GM12878 (cell line): ENCODE results near the gene LARP4B. TPM values are rescaled to one million over a fixed set of nuclear protein-coding genes. Genes with fewer than 3 reads are reported as not detected.

ENCODE experiments used
- ATAC-seq: fragments of 200-7000 bp; cut with Tn5 transposase; 3 replicates; pipeline ENCODE4 v1.9.1; 2020; ENCODE audit warnings: mild to moderate bottlenecking, moderate library complexity
- BruUV-seq: library from RNA; stranded (reverse); fragments of 400-500 nt; replicated peaks from 2 replicates; lab custom pipeline; 2021; lab: Mats Ljungman, UMichigan
- CTCF ChIA-PET: fragments of 300-600 bp; sonication (Branson Sonifier 250); formaldehyde crosslinking; extraction: SDS; loops from one replicate; lab custom pipeline; 2021; ENCODE audit warnings: inconsistent platforms; lab: Yijun Ruan, JAX
- POLR2A ChIA-PET: fragments of 350-600 bp; formaldehyde crosslinking; extraction: SDS; loops from one replicate; lab custom pipeline; 2021; ENCODE audit warnings: inconsistent platforms; lab: Charles Lee
- RAD21 ChIA-PET: fragments of 300-600 bp; sonication (Branson Sonifier 250); formaldehyde crosslinking; loops from one replicate; lab custom pipeline; 2023; ENCODE audit warnings: antibody characterized with exemption; ENCODE audit not compliant: unreplicated experiment; lab: Charles Lee
- SMC1A ChIA-PET: fragments of 300-600 bp; sonication (Branson Sonifier 250); formaldehyde crosslinking; loops from one replicate; lab custom pipeline; 2023; ENCODE audit not compliant: unreplicated experiment, uncharacterized antibody; lab: Charles Lee
- DNase-seq: peaks from one replicate; pipeline ENCODE4 v3.0.0-alpha.2; 2011; ENCODE audit warnings: low read depth, low spot score
- FAIRE-seq: peaks from 3 replicates; lab custom pipeline; 2011; peaks lifted over from hg19 to GRCh38; lab: Jason Lieb, UNC
- H2AFZ ChIP-seq: 2 replicates; pipeline ENCODE4 v1.6.0; 2011; ENCODE audit warnings: low read depth, low read length, control low read depth; ENCODE audit not compliant: control insufficient read depth
- H3K27ac ChIP-seq: 2 replicates; pipeline ENCODE4 v1.5.1; 2011; ENCODE audit warnings: control low read depth; ENCODE audit not compliant: control insufficient read depth, insufficient read depth
- H3K27me3 ChIP-seq, 2 experiments: replicated peaks in 1 of 2; 2 replicates each; pipeline versions ENCODE4 v1.6.0 to v1.6.1; 2011; ENCODE audit warnings: low read length in 1 of 2; ENCODE audit not compliant: control insufficient read depth in 2 of 2, insufficient read depth in 2 of 2
- H3K36me3 ChIP-seq, 2 experiments: 2 replicates each; pipeline ENCODE4 v1.5.1; 2011; ENCODE audit warnings: low read length in 1 of 2; ENCODE audit not compliant: control insufficient read depth in 2 of 2, insufficient read depth in 2 of 2
- H3K4me1 ChIP-seq: 2 replicates; pipeline ENCODE4 v1.6.1; 2011; ENCODE audit warnings: mild to moderate bottlenecking, low read length, moderate library complexity, mixed read lengths; ENCODE audit not compliant: control insufficient read depth, insufficient read depth
- H3K4me2 ChIP-seq: 2 replicates; pipeline ENCODE4 v1.6.0; 2011; ENCODE audit warnings: control low read depth; ENCODE audit not compliant: control insufficient read depth, insufficient read depth
- H3K4me3 ChIP-seq: fragments of 200-600 bp; sonication (generic); 2 replicates; pipeline ENCODE4 v1.5.1; 2016
- H3K79me2 ChIP-seq: 2 replicates; pipeline ENCODE4 v1.6.0; 2011; ENCODE audit warnings: low read length; ENCODE audit not compliant: control insufficient read depth, insufficient read depth
- H3K9ac ChIP-seq: 2 replicates; pipeline ENCODE4 v1.8.0; 2011; ENCODE audit warnings: low read length, control low read depth, mixed read lengths; ENCODE audit not compliant: control insufficient read depth, insufficient read depth
- H3K9me3 ChIP-seq: replicated peaks from 3 replicates; pipeline ENCODE4 v1.5.1; 2011; ENCODE audit warnings: mild to moderate bottlenecking, low read length; ENCODE audit not compliant: control insufficient read depth, insufficient read depth
- H4K20me1 ChIP-seq: 2 replicates; pipeline ENCODE4 v1.6.0; 2011; ENCODE audit not compliant: control insufficient read depth, insufficient read depth
- CHD2 ChIP-seq: IDR thresholded peaks from 2 replicates; pipeline ENCODE4 v1.6.1; 2011; ENCODE audit warnings: low read depth, low read length, improper control_type of control experiment, borderline replicate concordance
- IKZF1 ChIP-seq: fragments of 450-650 bp; conservative IDR thresholded peaks from 2 replicates; pipeline ENCODE4 v1.6.1; 2017; ENCODE audit warnings: antibody characterized with exemption, mild to moderate bottlenecking
- IKZF2 ChIP-seq, 2 experiments: fragments of 450-650 bp; IDR thresholded peaks; 2 replicates each; pipeline ENCODE4 v1.6.1; 2017; ENCODE audit warnings: mild to moderate bottlenecking in 2 of 2, moderate library complexity in 2 of 2
- SMAD1 ChIP-seq: fragments of 450-650 bp; IDR thresholded peaks from 2 replicates; pipeline ENCODE4 v1.6.1; 2018; ENCODE audit warnings: mild to moderate bottlenecking, low read depth; ENCODE audit not compliant: partially characterized antibody
- WRNIP1 ChIP-seq: IDR thresholded peaks from 2 replicates; pipeline ENCODE4 v1.6.1; 2011; ENCODE audit warnings: low read depth, low read length, improper control_type of control experiment, borderline replicate concordance
- WGBS: methylation state at CpG from one replicate; pipeline ENCODE4 v1.1.6; 2016; ENCODE audit warnings: low lambda C conversion rate; ENCODE audit not compliant: insufficient replicate concordance, insufficient coverage; ENCODE audit errors: missing lambda C conversion rate; 5-methylcytosine and 5-hydroxymethylcytosine counted together
- in situ Hi-C: fragments of 300-500 bp; cut with MboI; formaldehyde crosslinking; loops from 9 replicates; pipeline ENCODE4 v1.14.3; 2018; ENCODE audit warnings: mixed read lengths
- intact Hi-C: fragments of 100-400 bp; cut with micrococcal nuclease; formaldehyde crosslinking; loops from one replicate; pipeline ENCODE4 v1.14.2; 2022; ENCODE audit not compliant: unreplicated experiment
- polyA plus RNA-seq, 11 experiments: library from polyadenylated mRNA; depleted of rRNA in 4 of 11; unstranded in 6 of 11; stranded (reverse) in 5 of 11; fragments of >200 nt; fragmentation: Nextera tagmentation in 4 of 11; fragmentation: Illumina TruSeq in 1 of 11; extraction: Ambion mirVana in 4 of 11; extraction: Trizol in 1 of 11; gene quantifications; 1 replicate in 1 of 11; 2 replicates in 10 of 11; pipeline versions ENCODE4 v1.2.1 to v1.2.3, GENCODE V29; 2011 to 2016; ENCODE audit warnings: inconsistent platforms in 2 of 11, missing spikeins in 2 of 11, low read depth in 1 of 11
- total RNA-seq, 4 experiments: library from RNA; depleted of rRNA in 3 of 4; stranded (reverse); fragments of >200 nt in 3 of 4; fragmentation: Illumina TruSeq in 1 of 4; extraction: Trizol in 1 of 4; gene quantifications; 2 replicates each; pipeline versions ENCODE4 v1.2.1 to v1.2.3, GENCODE V29; 2013 to 2021
- TF ChIP-seq, protein P1 (sequence below): fragments of 450-650 bp; IDR thresholded peaks from 2 replicates; pipeline ENCODE4 v1.6.1; 2016; ENCODE audit warnings: mild to moderate bottlenecking

The LARP4B gene
- total and polyA plus RNA-seq, 10 of the 15 experiments (the other 5 are each of a cell fraction or from before 2014, with no cell fraction given), result 10.5 to 119 (median 39.4) TPM

DNA sequence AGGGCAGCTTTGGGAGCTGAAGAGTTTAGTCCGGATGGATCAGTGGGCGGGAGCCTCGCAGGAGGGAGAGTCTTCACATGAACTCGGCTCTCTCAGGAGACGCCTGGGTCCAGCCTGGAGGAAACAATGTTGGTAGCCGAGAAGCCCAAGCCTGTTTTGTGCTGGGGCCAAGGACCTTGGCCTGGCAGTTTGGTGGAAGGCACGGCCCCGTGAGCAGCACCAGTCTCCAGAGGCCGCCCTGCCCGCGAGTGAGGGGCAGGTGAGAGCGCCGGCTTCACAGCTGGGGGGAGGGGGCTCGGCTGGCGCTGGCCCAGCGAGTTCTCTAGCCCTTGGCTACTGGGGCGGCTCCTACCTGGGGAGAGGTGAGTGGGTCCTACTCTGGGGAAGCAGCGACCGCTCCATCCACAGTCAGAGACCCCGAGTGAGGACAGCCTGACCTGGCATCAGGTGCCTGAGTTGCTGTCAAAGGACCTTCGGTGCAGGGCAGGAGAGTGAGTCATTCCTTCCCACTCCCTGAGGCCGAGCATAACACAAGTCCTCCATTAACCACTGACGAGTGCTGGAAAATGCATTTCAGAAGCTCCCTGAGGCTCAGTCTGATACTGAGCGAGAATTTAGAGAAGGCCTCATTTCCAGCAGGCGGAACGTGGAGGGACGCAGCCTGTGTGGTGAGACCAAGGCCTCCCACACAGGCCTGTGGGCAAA, 152.7 kb downstream of the LARP4B start:
- 57% methylated on average over 27 of the region's 27 CpGs for WGBS
- no peaks in the 10 kb centered on the region for H3K79me2 ChIP-seq
- H3K9me3 ChIP-seq, result no peaks in the 10 kb centered on the region; the same call in 2 of the 3 replicates
- TF ChIP-seq SMAD1, result no peak
- TF ChIP-seq CHD2, result no peak
- no peak for TF ChIP-seq IKZF1
- TF ChIP-seq, protein P1, sequence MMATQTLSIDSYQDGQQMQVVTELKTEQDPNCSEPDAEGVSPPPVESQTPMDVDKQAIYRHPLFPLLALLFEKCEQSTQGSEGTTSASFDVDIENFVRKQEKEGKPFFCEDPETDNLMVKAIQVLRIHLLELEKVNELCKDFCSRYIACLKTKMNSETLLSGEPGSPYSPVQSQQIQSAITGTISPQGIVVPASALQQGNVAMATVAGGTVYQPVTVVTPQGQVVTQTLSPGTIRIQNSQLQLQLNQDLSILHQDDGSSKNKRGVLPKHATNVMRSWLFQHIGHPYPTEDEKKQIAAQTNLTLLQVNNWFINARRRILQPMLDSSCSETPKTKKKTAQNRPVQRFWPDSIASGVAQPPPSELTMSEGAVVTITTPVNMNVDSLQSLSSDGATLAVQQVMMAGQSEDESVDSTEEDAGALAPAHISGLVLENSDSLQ, result no peak
- no peak for TF ChIP-seq WRNIP1
- no peak for TF ChIP-seq IKZF2 (IDR thresholded peaks at IDR 0.05)
- H3K4me1 ChIP-seq, result no peaks in the 10 kb centered on the region
- no peak for ATAC-seq
- no TSS peak for BruUV-seq
- no peak overlapping the region for H3K9ac ChIP-seq
- in situ Hi-C loops (no loop called here), intact Hi-C loops (no loop called here)
- POLR2A ChIA-PET, result no interaction called here
- H4K20me1 ChIP-seq, result no peaks in the 10 kb centered on the region
- H3K4me2 ChIP-seq, result no peak overlapping the region
- no peak overlapping the region for H3K27ac ChIP-seq
- no peak overlapping the region for H3K4me3 ChIP-seq
- no peak for DNase-seq
- SMC1A ChIA-PET, result no interaction called here
- no peak overlapping the region for H2AFZ ChIP-seq
- no peaks in the 10 kb centered on the region for H3K27me3 ChIP-seq
- RAD21 ChIA-PET, result no interaction called here
- CTCF ChIA-PET, result no interaction called here
- H3K36me3 ChIP-seq, result no peaks in the 10 kb centered on the region
- no peak for FAIRE-seq
